Lung (tissue), 12 donors: ENCODE data around the gene NAALADL2. TPM values are rescaled to one million over a fixed set of nuclear protein-coding genes. Genes with fewer than 3 reads are reported as not detected.

Experiments
- ATAC-seq: fragments of 200-7000 bp; cut with Tn5 transposase; one replicate; pipeline ENCODE4 v1.9.1; 2020; ENCODE audit warnings: moderate number of reproducible peaks; ENCODE audit not compliant: insufficient read depth, low FRiP score
- DNase-seq, 3 donors: peaks; one replicate each; pipeline ENCODE4 v3.0.0-alpha.2; 2013 to 2017
- H3K27ac ChIP-seq, 2 donors: one replicate each; pipeline ENCODE4 v1.5.1; 2013; ENCODE audit warnings: mild to moderate bottlenecking in 2 of 2, moderate library complexity in 2 of 2, control low read depth in 1 of 2, inconsistent platforms in 1 of 2, low read depth in 1 of 2, low read length in 1 of 2
- H3K27me3 ChIP-seq, 3 donors: one replicate each; pipeline ENCODE4 v1.5.1; 2013; ENCODE audit warnings: low read length in 2 of 3; ENCODE audit not compliant: control insufficient read depth in 3 of 3, insufficient read depth in 3 of 3
- H3K36me3 ChIP-seq, 4 donors: one replicate each; pipeline ENCODE4 v1.5.1; 2013; ENCODE audit warnings: low read length in 4 of 4, mild to moderate bottlenecking in 1 of 4, moderate library complexity in 1 of 4; ENCODE audit not compliant: control insufficient read depth in 4 of 4, insufficient read depth in 4 of 4
- H3K4me1 ChIP-seq, 5 donors: one replicate each; pipeline ENCODE4 v1.5.1; 2013; ENCODE audit warnings: low read length in 5 of 5, mild to moderate bottlenecking in 2 of 5, moderate library complexity in 1 of 5; ENCODE audit not compliant: control insufficient read depth in 5 of 5, insufficient read depth in 5 of 5
- H3K4me3 ChIP-seq: one replicate; pipeline ENCODE4 v1.5.1; 2013; ENCODE audit warnings: mild to moderate bottlenecking, control low read depth, moderate library complexity
- H3K9ac ChIP-seq, 2 donors: one replicate each; pipeline ENCODE4 v1.5.1; 2013; ENCODE audit warnings: low read length in 2 of 2, control low read depth in 1 of 2; ENCODE audit not compliant: insufficient read depth in 1 of 2
- H3K9me3 ChIP-seq, 4 donors: one replicate each; pipeline ENCODE4 v1.5.1; 2013; ENCODE audit warnings: low read length in 3 of 4, mild to moderate bottlenecking in 1 of 4, moderate library complexity in 1 of 4; ENCODE audit not compliant: control insufficient read depth in 4 of 4, insufficient read depth in 3 of 4
- WGBS, 2 donors: extraction: QIAGEN DNeasy Blood & Tissue Kit; methylation state at CpG; one replicate each; pipeline ENCODE4 v1.1.7; 2013; 5-methylcytosine and 5-hydroxymethylcytosine counted together
- polyA plus RNA-seq, 2 donors: library from polyadenylated mRNA; stranded (reverse); fragments of 200-250 nt; gene quantifications; one replicate each; pipeline ENCODE4 v1.2.1, GENCODE V29; 2013
- total RNA-seq, 2 donors: library from RNA; depleted of rRNA in 1 of 2; stranded (reverse); fragments of >200 nt in 1 of 2; gene quantifications; one replicate each; pipeline ENCODE4 v1.2.1, GENCODE V29; 2014 to 2021
- TF ChIP-seq, protein P1 (sequence below): IDR thresholded peaks from 2 replicates; pipeline ENCODE4 v1.5.1; 2012; ENCODE audit warnings: mild to moderate bottlenecking; ENCODE audit errors: control extremely low read depth, extremely low read depth
- donor health status: control.
- donor health status: control.
- donor health status: Bipolar disorder and iron deficiency.
- donor health status: healthy.
- donor health status: DM: yes; HTN: yes; CAD: no.

Gene NAALADL2
- total and polyA plus RNA-seq, 4 donors: 0.49 to 46.7 (median 4.7) TPM

DNA sequence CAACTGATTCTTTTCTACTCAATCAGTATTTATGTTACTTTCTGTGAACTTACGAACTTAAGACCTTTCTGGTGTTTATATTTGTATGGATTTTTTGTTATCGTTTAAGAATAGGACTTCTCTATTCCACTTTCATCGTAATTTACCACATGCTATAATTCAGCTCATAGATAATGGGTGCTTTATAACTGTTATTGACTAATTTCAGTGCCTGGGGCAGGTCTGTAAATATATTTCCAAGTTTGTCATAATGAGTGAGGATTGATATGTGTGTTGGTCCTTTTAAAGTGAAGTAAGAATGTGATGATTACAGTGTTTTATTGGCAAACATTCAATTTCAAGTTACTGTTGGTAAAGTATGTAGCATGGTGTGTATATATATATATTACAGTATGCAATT is 1.8 kb upstream of the NAALADL2 start:
- H3K27me3 ChIP-seq: no peaks in the 10 kb centered on the region
- H3K9ac ChIP-seq: no peak overlapping the region
- no peak overlapping the region for H3K27ac ChIP-seq
- peaks cover 0 to 6% (median 0%) of the 10 kb centered on the region in 5 donors for H3K4me1 ChIP-seq
- H3K9me3 ChIP-seq: no peaks in the 10 kb centered on the region
- 27 to 76% methylated on average over 3 of the region's 3 CpGs for WGBS, 2 donors
- DNase-seq: no peak
- ATAC-seq: no peak
- H3K4me3 ChIP-seq: no peak overlapping the region
- TF ChIP-seq, protein P1, sequence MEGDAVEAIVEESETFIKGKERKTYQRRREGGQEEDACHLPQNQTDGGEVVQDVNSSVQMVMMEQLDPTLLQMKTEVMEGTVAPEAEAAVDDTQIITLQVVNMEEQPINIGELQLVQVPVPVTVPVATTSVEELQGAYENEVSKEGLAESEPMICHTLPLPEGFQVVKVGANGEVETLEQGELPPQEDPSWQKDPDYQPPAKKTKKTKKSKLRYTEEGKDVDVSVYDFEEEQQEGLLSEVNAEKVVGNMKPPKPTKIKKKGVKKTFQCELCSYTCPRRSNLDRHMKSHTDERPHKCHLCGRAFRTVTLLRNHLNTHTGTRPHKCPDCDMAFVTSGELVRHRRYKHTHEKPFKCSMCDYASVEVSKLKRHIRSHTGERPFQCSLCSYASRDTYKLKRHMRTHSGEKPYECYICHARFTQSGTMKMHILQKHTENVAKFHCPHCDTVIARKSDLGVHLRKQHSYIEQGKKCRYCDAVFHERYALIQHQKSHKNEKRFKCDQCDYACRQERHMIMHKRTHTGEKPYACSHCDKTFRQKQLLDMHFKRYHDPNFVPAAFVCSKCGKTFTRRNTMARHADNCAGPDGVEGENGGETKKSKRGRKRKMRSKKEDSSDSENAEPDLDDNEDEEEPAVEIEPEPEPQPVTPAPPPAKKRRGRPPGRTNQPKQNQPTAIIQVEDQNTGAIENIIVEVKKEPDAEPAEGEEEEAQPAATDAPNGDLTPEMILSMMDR: no peak
- no peaks in the 10 kb centered on the region for H3K36me3 ChIP-seq

DNA sequence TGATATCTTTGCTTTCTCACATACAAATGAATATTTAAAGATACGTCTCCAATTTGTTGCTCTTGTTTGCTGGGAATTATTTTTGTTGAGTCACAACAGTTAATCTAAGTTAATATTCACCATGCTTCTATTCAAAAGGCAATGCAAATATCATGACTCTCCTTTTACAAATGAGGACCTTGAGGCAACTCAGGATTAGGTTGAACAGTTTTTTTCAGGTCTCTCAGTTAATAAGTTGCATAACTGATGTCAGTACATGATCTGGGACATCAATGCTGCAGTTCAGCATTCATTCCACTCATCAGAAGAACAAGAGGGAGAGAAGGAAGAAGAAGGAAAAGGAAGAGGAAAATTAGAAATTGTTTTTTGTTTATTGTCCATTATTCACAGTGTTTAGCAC is 781 bp upstream of the NAALADL2 start:
- TF ChIP-seq, protein P1: no peak
- no peak for ATAC-seq
- peaks cover 0 to 9% (median 3%) of the 10 kb centered on the region in 5 donors for H3K4me1 ChIP-seq
- H3K27ac ChIP-seq: no peak overlapping the region
- no peak for DNase-seq
- no peak overlapping the region for H3K4me3 ChIP-seq
- H3K27me3 ChIP-seq: no peaks in the 10 kb centered on the region
- no peaks in the 10 kb centered on the region for H3K9me3 ChIP-seq
- no peak overlapping the region for H3K9ac ChIP-seq
- WGBS, 2 donors: 72 to 90% methylated on average over 1 of the region's 1 CpG
- no peaks in the 10 kb centered on the region for H3K36me3 ChIP-seq

DNA sequence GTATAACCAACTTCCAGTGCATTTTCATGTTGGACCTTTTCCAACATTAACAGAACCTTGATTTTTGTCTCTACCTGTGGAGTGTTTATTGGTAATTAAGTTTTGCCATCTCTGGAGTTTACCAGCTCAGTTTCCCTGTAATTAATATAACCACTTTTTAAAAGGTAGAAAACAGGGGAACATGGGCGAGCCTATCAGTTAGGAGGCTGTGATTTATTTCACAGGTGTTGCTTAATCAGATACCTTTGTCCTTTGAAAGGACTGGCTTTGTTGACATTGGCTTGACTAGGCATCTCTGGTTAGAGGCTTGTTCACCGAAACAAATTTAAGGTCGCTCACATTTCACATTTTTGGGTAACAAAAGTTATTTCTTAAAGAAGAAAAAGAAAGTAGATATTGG is 622 bp downstream of the NAALADL2 start:
- TF ChIP-seq, protein P1: no peak
- Histone ChIP-seq H3K9me3 (no peaks in the 10 kb centered on the region), H3K4me3 (no peak overlapping the region), H3K9ac (no peak overlapping the region), H3K36me3 (no peaks in the 10 kb centered on the region), H3K27ac (no peak overlapping the region), H3K4me1 (peaks cover 0 to 9% (median 3%) of the 10 kb centered on the region in 5 donors), H3K27me3 (no peaks in the 10 kb centered on the region)
- peak in 1 of 3 donors; percentile 30 for DNase-seq
- ATAC-seq: no peak
- 71 to 83% methylated on average over 3 of the region's 3 CpGs for WGBS, 2 donors

DNA sequence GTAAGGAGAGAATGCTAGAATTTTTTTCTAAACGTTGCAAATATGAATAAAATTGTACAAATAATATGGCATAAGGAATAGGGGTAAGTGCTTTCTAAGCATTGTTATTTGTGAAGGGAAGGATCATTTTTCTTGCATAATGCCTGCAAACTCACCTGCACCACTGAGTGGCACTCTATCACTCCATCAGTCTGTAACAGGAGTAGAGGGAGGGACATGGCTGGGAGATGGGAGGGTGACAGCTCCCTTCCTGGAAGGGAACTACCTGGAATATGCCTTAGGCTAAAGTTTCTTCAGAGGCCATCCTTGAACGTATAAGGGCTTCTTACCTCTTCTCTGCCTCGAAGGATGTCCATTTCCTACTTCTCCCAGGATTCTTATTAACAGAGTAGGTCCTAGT is 3.0 kb downstream of the NAALADL2 start:
- H3K4me3 ChIP-seq: no peak overlapping the region
- ATAC-seq (peak; percentile 73), DNase-seq (peak in 1 of 3 donors; percentile 44)
- H3K9ac ChIP-seq: no peak overlapping the region
- peaks cover 0 to 7% (median 3%) of the 10 kb centered on the region in 5 donors for H3K4me1 ChIP-seq
- no peaks in the 10 kb centered on the region for H3K9me3 ChIP-seq
- TF ChIP-seq, protein P1: no peak
- no peak overlapping the region for H3K27ac ChIP-seq
- 57 to 68% methylated on average over 3 of the region's 3 CpGs for WGBS, 2 donors
- no peaks in the 10 kb centered on the region for H3K27me3 ChIP-seq
- H3K36me3 ChIP-seq: no peaks in the 10 kb centered on the region
